Camera-type eye (tissue), 1 donor: Measurements from ENCODE around the gene ZNF607. TPM values are rescaled to one million over a fixed set of nuclear protein-coding genes. Genes with fewer than 3 reads are reported as not detected.

ENCODE experiments used
- total RNA-seq: library from RNA; depleted of rRNA; stranded (reverse); fragments of >200 nt; gene quantifications from one replicate; pipeline ENCODE4 v1.2.3, GENCODE V29; 2014

ZNF607 gene
- 18.2 TPM for total RNA-seq

GRCh38 chr19:37719111-37719926, at the start of gene ZNF607:
Gene ZNF607 (minus strand): TSS chr19:37719761. CDS start chr19:37711618, 8,143 bp downstream.

DNA sequence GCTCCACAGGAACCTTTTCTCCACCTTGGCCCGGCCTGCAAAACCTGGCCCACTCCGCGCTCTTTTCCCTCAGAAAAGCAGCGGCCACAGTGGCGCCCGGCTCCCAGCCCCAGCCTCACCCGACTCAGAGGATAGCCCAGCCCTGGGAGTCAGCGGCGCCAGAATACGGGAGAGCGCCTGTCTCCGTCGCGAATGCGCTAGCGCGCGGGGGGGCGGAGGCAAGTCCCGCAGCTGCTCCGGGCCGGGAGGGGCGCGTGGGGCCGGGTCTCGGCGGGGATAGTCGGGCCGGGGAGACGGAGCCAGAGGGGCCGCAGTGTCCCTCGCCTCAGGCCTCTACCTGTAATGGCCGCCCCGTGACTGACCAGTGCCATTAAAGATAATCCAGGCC, 64.3 kb downstream of the ZNF607 start, which contains the start of gene ZFP30:
Gene ZFP30, minus strand, starts transcription at position 165 of the 388 bp plus-strand sequence. CDS start 7,643 bp downstream, outside the sequence.

Other genes starting within 250 kb of the ZNF607 start
- gene ZNF793, start 212.8 kb downstream of the ZNF607 start, total RNA-seq = 29.5 TPM
- gene ZNF571, start 125.0 kb downstream of the ZNF607 start, total RNA-seq = 31.7 TPM
- 15.2 TPM for gene ZNF540, start 124.9 kb downstream of the ZNF607 start, total RNA-seq
- 53.0 TPM for gene ZFP30, start 64.3 kb downstream of the ZNF607 start, total RNA-seq
- 38.6 TPM for gene ZNF573, start 59.8 kb upstream of the ZNF607 start, total RNA-seq
- gene WDR87, start 186.8 kb upstream of the ZNF607 start, total RNA-seq = not detected
- gene SIPA1L3, start 187.4 kb upstream of the ZNF607 start, total RNA-seq = 44.7 TPM